ENCODE data around the gene TANGO2.

DNA sequence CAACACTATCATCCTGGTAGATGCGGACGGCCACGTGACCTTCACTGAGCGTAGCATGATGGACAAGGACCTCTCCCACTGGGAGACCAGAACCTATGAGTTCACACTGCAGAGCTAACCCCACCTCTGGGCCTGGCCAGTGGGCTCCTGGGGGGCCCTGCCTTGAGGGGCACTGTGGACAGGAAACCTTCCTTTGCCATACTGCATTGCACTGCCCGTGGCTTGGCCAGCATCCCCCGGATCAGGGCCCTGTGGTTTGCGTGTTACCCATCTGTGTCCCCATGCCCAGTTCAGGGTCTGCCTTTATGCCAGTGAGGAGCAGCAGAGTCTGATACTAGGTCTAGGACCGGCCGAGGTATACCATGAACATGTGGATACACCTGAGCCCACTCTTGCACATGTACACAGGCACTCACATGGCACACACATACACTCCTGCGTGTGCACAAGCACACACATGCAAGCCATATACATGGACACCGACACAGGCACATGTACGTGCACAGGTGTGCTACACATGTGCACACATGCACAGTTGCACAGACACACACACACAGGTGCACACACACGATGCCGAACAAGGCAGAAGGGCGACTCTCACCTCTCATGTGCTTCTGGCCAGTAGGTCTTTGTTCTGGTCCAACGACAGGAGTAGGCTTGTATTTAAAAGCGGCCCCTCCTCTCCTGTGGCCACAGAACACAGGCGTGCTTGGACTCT, 43.8 kb downstream of the TANGO2 start:
- TF ChIP-seq POLR2A (IDR thresholded peaks at IDR 0.05; ENCODE audit: extremely low read depth, insufficient read length) (no peak), MYC (IDR thresholded peaks at IDR 0.05; ENCODE audit: low read depth, low read length) (no peak)
- TF ChIP-seq, protein P1, sequence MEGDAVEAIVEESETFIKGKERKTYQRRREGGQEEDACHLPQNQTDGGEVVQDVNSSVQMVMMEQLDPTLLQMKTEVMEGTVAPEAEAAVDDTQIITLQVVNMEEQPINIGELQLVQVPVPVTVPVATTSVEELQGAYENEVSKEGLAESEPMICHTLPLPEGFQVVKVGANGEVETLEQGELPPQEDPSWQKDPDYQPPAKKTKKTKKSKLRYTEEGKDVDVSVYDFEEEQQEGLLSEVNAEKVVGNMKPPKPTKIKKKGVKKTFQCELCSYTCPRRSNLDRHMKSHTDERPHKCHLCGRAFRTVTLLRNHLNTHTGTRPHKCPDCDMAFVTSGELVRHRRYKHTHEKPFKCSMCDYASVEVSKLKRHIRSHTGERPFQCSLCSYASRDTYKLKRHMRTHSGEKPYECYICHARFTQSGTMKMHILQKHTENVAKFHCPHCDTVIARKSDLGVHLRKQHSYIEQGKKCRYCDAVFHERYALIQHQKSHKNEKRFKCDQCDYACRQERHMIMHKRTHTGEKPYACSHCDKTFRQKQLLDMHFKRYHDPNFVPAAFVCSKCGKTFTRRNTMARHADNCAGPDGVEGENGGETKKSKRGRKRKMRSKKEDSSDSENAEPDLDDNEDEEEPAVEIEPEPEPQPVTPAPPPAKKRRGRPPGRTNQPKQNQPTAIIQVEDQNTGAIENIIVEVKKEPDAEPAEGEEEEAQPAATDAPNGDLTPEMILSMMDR (IDR thresholded peaks at IDR 0.05; ENCODE audit: low read depth, low read length), result no peak
- TF ChIP-seq, protein P2, sequence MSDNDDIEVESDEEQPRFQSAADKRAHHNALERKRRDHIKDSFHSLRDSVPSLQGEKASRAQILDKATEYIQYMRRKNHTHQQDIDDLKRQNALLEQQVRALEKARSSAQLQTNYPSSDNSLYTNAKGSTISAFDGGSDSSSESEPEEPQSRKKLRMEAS (IDR thresholded peaks at IDR 0.05; ENCODE audit: low read depth, low read length), result no peak

Measured in NB4 (cell line).